NCI-H2171 treated with DMSO at 0.1 percent for 48 hours (cell line): ENCODE results near the gene VPS8.

ENCODE experiments used
- DNase-seq: peaks from one replicate; lab custom pipeline; 2025; lab: John Stamatoyannopoulos, UW

VPS8 gene

GRCh38 chr3:185056908-185057307 is 244.9 kb downstream of the VPS8 start:
- no peak for DNase-seq

DNA sequence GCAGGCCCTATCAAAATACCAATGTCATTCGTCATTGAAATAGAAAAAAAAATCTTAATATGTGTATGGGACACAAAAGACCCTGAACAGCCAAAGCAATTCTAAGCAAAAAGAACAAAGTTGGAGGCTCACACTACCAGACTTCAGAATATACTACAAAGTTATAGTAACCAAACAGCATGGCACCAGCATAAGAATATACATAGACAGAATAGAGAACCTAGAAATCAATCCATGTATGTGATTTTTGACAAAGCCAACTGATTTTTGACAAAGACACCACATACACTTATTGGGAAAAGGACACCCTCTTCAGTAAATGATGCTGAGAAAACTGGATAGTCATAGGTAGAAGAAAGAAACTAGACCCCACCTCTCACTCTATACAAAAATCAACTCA is 245.9 kb downstream of the VPS8 start:
- no peak for DNase-seq

DNA sequence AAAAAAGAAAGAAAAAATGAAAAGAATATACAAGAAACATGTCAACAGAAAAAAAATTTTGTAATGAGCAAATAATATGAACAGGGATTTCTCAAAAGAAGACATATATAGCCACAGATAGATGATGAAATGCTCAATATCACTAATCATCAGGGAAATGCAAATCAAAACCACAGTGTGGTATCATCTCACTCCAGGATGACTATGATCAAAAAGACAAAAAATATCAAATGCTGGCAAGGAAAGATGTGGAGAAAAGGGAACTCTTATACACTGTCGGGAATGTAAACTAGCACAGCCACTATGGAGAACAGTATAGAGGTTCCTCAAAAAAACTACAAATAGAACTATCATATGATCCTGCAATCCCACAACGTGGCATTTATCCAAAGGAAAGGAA is 246.8 kb downstream of the VPS8 start:
- no peak for DNase-seq

DNA sequence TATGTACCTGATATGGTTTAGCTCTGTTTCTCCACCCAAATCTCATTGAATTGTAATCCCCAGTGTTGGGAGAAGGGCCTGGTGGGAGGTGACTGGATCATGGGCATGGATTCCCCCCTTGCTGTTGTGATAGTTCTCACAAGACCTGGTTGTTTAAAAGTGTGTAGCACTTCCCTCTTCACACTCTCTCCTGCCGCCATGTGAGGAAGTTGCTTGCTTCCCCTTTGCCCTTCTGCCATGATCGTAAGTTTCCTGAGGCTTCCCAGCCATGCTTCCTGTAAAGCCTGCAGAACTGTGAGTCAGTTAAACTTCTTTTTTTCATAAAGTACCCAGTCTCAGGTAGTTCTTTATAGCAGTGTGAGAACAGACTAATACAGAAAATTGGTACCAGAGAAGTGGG is 247.8 kb downstream of the VPS8 start:
- no peak for DNase-seq

DNA sequence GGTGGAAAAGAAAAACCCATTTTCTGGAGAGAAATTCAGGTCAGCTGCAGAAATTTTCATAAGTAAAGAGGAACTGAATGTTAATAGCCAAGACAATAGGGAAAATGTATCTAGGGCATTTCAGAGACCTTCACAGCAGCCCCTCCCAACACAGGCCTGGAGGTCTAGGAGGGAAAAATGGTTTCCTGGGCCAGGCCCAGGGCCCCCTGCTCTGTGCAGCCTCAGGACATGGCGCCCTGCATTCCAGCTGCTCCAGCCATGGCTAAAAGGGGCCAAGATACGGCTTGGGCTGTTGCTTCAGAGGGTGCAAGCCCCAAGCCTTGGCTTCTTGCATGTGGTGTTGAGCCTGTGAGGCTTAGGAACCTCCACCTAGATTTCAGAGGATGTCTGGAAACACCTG is 248.7 kb downstream of the VPS8 start:
- DNase-seq = no peak

DNA sequence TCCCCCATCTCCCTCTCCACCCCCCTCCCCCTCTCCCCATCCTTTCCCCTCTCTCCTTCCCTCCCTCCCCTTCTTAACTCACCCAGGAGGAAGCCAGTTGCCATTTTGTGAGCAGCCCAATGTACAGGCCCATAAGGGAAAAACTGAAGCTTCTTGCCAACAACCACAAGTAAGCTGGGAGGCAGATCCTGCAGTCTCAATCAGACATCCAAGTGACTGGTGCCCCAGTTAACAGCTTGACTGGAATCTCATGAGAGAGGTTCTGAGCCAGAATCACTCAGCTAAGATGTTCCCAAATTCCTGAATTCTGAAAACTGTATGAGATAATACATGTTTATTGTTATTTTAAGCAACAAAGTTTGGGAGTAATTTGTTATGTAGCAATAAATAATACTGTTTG is 250.2 kb downstream of the VPS8 start:
- DNase-seq = no peak

- DNase-seq = no peak
Observed at GRCh38 chr3:185063431-185063830, 251.5 kb downstream of the VPS8 start.

GRCh38 chr3:185065059-185065458 is 253.1 kb downstream of the VPS8 start:
- DNase-seq = no peak

GRCh38 chr3:185066251-185066650 is 254.3 kb downstream of the VPS8 start:
- DNase-seq = no peak

DNA sequence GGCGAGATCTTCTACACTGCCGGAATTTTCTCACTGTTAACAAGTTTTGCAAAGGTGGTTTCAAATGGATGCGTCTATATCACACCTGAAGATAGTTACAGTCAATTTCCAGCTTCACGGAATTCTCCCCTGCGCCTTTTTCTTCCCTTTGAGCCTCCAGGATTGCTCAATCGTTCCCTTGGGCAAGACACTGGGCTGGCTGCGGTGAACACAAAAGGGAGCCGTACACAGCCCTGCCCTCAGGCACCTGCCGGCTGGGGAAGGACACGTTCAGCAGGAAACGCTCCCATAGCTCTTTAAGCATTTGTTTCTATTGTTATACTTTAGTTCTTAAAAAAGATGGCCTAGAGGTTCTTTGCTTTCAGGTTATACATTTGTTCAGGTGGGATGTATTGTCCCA is 255.2 kb downstream of the VPS8 start:
- no peak for DNase-seq

- DNase-seq = no peak
Observed at GRCh38 chr3:185069037-185070030, 257.4 kb downstream of the VPS8 start.

GRCh38 chr3:185070491-185071286 is 258.7 kb downstream of the VPS8 start:
- no peak for DNase-seq

DNA sequence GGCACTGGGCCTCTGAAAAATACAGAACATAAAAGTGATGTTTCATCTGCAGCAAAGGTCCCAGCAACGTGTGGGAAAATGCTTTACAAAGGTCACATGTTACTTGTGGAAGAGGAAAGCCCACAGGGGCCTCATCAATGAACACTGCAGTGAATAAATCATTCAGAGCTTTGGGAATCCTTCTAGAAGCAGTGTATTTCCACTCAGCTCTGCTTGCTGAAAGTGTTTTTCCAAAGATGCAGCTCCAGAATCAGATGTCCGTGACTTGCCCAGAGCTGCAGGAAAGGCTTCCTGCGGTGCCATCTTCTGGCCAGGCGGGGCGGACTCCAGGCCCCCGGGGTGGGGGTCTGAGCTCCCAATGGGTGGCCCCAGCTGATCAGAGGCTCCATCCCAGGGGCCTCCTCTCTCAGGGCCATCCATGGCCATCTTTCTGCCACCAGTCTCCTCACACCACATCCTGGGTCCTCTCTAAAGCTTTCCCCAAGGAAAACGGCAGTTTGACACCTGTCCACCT is 259.4 kb downstream of the VPS8 start:
- DNase-seq = no peak

DNA sequence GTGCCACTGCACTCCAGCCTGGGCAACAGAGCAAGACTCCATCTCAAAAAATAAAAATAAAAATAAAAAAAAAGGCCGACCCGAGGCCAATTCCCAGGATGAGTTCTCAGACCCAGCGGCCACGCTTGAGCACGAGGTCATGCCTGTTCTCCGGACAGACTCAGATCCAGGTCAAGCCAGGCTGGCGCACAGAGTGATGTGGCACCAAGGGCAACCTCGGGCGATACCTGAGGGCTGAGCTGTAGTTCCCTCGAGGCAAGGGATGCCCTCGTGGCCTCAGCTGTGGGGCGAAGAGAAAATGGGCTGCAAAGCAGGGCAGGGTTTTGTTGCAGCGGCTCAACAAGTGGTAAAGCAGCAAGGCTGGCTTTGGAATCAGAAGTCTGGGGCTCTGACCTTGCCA is 263.6 kb downstream of the VPS8 start:
- no peak for DNase-seq

GRCh38 chr3:185076219-185076618 is 264.3 kb downstream of the VPS8 start:
- no peak for DNase-seq

DNA sequence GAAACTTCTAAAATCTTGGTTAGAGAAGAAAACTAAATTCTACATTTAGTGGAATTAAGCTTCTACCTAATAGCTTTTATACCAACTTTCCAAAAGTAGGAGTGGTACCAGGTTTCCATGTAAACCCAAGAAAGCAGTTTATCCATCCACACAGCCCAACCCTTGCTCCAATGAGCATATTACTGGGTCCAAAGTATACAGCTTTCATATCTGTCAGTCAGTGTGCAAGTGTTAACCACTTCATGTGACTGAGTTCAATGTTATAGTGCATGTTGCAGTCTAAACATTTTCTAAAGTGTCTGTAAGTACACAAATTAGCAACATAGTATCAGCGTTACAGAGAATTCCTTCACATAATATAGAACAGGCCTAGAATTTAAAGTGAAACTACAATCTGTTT is 267.7 kb downstream of the VPS8 start:
- DNase-seq = no peak

DNA sequence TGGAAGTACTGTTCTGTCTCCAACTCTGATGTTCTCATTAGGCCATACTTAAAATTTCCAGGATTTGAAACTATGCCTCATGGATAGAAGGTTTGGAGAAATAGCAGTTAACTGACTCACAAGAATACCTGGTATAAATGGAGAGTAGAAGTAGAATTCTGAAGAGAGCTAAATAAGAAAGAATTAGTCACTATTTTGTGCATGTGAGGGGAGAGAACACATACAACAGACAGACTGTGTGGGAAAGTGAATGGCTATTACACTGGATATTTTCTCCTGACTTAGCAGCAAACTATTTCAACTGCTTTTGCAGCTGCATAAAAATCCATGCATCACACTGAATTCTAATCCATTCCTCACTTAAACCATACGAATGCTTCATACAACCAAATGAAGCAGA is 269.6 kb downstream of the VPS8 start:
- DNase-seq = no peak

- DNase-seq = no peak
Observed at GRCh38 chr3:185082149-185082548, 270.2 kb downstream of the VPS8 start.

- no peak for DNase-seq
Observed at GRCh38 chr3:185082829-185083228, 270.9 kb downstream of the VPS8 start.

- DNase-seq = no peak
Observed at GRCh38 chr3:185084402-185084801, 272.4 kb downstream of the VPS8 start.

GRCh38 chr3:185084901-185085300 is 272.9 kb downstream of the VPS8 start:
- DNase-seq = no peak

DNA sequence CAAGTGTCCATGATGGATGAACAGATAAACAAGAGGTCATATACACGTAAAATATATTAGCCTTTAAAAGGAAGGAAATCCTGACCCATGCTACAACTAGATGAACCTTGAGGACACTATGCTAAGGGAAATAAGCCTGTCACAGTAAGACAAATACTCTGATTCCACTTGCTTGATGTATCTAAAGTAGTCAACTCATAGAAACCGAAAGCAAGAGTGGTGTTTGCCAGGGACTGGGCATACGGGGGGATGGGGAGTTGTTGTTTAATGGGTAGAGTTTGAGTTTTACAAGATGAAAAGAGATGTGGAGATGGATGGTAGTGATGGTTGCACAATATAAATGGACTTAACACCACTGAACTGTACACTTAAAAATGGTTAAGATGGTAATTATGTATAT is 275.5 kb downstream of the VPS8 start:
- no peak for DNase-seq

- no peak for DNase-seq
Observed at GRCh38 chr3:185089343-185089742, 277.4 kb downstream of the VPS8 start.
